HG03558 (cell line): ENCODE measurements around the gene EPHA10.
"Not testable (repeated sequence)": the region's sequence is repeated elsewhere in the genome, so short reads cannot be mapped to it uniquely, and the experiment has no call there.

Experiments
- ATAC-seq: cut with Tn5 transposase; IDR thresholded peaks from one replicate; pipeline ENCODE4 v1.9.1; 2021; ENCODE audit warnings: moderate number of reproducible peaks; ENCODE audit not compliant: unreplicated experiment; ENCODE audit errors: extremely low read depth

The EPHA10 gene

GRCh38 chr1:37738619-37739018, 26.3 kb downstream of the EPHA10 start:
- ATAC-seq, result not testable (repeated sequence)

- ATAC-seq, result not testable (repeated sequence)
Observed at GRCh38 chr1:37737975-37738374, 26.9 kb downstream of the EPHA10 start.

- no peak for ATAC-seq
Observed at GRCh38 chr1:37734629-37735591, 30.0 kb downstream of the EPHA10 start.

GRCh38 chr1:37732111-37732780, 32.7 kb downstream of the EPHA10 start:
- no peak for ATAC-seq

- no peak for ATAC-seq
Observed at GRCh38 chr1:37731312-37732019, 33.5 kb downstream of the EPHA10 start.

GRCh38 chr1:37730376-37730775, 34.5 kb downstream of the EPHA10 start:
- ATAC-seq, result no peak

GRCh38 chr1:37728416-37728815, 36.5 kb downstream of the EPHA10 start:
- ATAC-seq, result no peak

- no peak for ATAC-seq
Observed at GRCh38 chr1:37726751-37727585, 38.0 kb downstream of the EPHA10 start.

- no peak for ATAC-seq
Observed at GRCh38 chr1:37725851-37726613, 38.9 kb downstream of the EPHA10 start.

GRCh38 chr1:37724575-37724974, 40.3 kb downstream of the EPHA10 start:
- no peak for ATAC-seq

GRCh38 chr1:37723390-37724078, 41.4 kb downstream of the EPHA10 start:
- no peak for ATAC-seq

- ATAC-seq, result no peak
Observed at GRCh38 chr1:37723072-37723389, 41.9 kb downstream of the EPHA10 start.

- ATAC-seq, result no peak
Observed at GRCh38 chr1:37722181-37723071, 42.5 kb downstream of the EPHA10 start.

GRCh38 chr1:37721565-37721964, 43.4 kb downstream of the EPHA10 start:
- ATAC-seq, result no peak

- no peak for ATAC-seq
Observed at GRCh38 chr1:37720231-37721130, 44.4 kb downstream of the EPHA10 start.

- no peak for ATAC-seq
Observed at GRCh38 chr1:37719572-37720195, 45.2 kb downstream of the EPHA10 start.
